MCF 10A (cell line): ENCODE measurements around the gene ZNF292. TPM values are rescaled to one million over a fixed set of nuclear protein-coding genes. Genes with fewer than 3 reads are reported as not detected.

Experiments used
- BruUV-seq: library from RNA; stranded (reverse); fragments of 400-500 nt; replicated peaks from 2 replicates; lab custom pipeline; 2021; lab: Mats Ljungman, UMichigan
- CTCF ChIA-PET: fragments of 300-600 bp; sonication (Branson Sonifier 250); formaldehyde crosslinking; extraction: SDS; loops from one replicate; lab custom pipeline; 2021; ENCODE audit warnings: antibody characterized with exemption, inconsistent platforms; lab: Yijun Ruan, JAX
- POLR2A ChIA-PET: fragments of 300-600, 350-650 bp; sonication (Branson Sonifier 250); formaldehyde crosslinking; extraction: SDS; loops from one replicate; lab custom pipeline; 2020; ENCODE audit warnings: antibody characterized with exemption, inconsistent platforms; lab: Yijun Ruan, JAX
- DNase-seq: peaks from one replicate; pipeline ENCODE4 v3.0.0-alpha.2; 2018; ENCODE audit not compliant: unreplicated experiment
- H3K27ac Mint-ChIP-seq: one replicate; pipeline ENCODE4 v1.8.0; 2022; ENCODE audit warnings: mild to moderate bottlenecking, low read depth, mixed read lengths; ENCODE audit not compliant: unreplicated experiment
- H3K27me3 Mint-ChIP-seq: one replicate; pipeline ENCODE4 v1.8.0; 2022; ENCODE audit warnings: mixed read lengths; ENCODE audit not compliant: insufficient read depth, unreplicated experiment
- H3K36me3 Mint-ChIP-seq: one replicate; pipeline ENCODE4 v1.8.0; 2022; ENCODE audit warnings: mild to moderate bottlenecking, moderate library complexity, mixed read lengths; ENCODE audit not compliant: insufficient read depth, unreplicated experiment
- H3K4me1 Mint-ChIP-seq: one replicate; pipeline ENCODE4 v1.8.0; 2022; ENCODE audit warnings: mixed read lengths; ENCODE audit not compliant: insufficient read depth, unreplicated experiment
- H3K4me3 Mint-ChIP-seq: one replicate; pipeline ENCODE4 v1.8.0; 2022; ENCODE audit warnings: mild to moderate bottlenecking, moderate library complexity, mixed read lengths; ENCODE audit not compliant: unreplicated experiment
- H3K9me3 Mint-ChIP-seq: one replicate; pipeline ENCODE4 v1.8.0; 2022; ENCODE audit warnings: mixed read lengths; ENCODE audit not compliant: unreplicated experiment
- intact Hi-C: fragments of 100-400 bp; cut with micrococcal nuclease; formaldehyde crosslinking; loops from 2 replicates; pipeline ENCODE4 v1.14.1; 2022
- total RNA-seq: library from RNA; stranded (reverse); gene quantifications from 2 replicates; pipeline ENCODE4 v1.2.3, GENCODE V29; 2022
- TF ChIP-seq, protein P1 (sequence below): fragments of 200-600 bp; IDR thresholded peaks from one replicate; pipeline ENCODE4 v1.8.0; 2022; ENCODE audit warnings: antibody characterized with exemption, mild to moderate bottlenecking; ENCODE audit not compliant: unreplicated experiment

The ZNF292 gene
- total RNA-seq, 1 experiment from 2014 or later = 17.1 TPM

- Mint-ChIP-seq H3K4me3 (no peak overlapping the region), H3K27me3 (no peaks in the 10 kb centered on the region), H3K27ac (no peak overlapping the region), H3K9me3 (no peaks in the 10 kb centered on the region), H3K36me3 (no peaks in the 10 kb centered on the region), H3K4me1 (peaks cover 25% of the 10 kb centered on the region)
- ChIA-PET CTCF (no interaction called here), POLR2A (no interaction called here)
- intact Hi-C loops = no loop called here
- DNase-seq = no peak
- no TSS peak for BruUV-seq
- TF ChIP-seq, protein P1, sequence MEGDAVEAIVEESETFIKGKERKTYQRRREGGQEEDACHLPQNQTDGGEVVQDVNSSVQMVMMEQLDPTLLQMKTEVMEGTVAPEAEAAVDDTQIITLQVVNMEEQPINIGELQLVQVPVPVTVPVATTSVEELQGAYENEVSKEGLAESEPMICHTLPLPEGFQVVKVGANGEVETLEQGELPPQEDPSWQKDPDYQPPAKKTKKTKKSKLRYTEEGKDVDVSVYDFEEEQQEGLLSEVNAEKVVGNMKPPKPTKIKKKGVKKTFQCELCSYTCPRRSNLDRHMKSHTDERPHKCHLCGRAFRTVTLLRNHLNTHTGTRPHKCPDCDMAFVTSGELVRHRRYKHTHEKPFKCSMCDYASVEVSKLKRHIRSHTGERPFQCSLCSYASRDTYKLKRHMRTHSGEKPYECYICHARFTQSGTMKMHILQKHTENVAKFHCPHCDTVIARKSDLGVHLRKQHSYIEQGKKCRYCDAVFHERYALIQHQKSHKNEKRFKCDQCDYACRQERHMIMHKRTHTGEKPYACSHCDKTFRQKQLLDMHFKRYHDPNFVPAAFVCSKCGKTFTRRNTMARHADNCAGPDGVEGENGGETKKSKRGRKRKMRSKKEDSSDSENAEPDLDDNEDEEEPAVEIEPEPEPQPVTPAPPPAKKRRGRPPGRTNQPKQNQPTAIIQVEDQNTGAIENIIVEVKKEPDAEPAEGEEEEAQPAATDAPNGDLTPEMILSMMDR = no peak
Measured at GRCh38 chr6:87164506-87164905, 9.1 kb downstream of the ZNF292 start.

DNA sequence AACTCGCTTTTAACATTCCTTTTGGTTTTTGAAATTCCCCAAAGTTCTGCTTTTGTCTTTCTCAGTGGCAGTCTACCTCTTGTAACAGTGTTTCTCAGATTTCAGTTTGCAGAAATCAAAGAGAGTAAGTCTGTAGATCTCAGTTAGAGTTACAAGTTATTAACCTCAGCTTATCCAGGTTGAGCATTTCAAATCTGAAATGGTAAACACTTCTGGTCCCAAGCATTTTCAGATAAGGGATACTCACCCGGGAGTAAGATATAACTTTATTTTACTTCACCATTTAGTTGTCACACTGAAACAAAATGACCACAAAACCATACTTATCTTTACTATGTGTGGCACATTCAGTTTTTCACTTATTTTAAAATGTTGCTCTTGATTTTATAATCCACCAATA lies 9.8 kb downstream of the ZNF292 start:
- ChIA-PET CTCF (interaction anchor here (0.8 kb wide), 1 partner anchor 638 kb away, joined by 7 read pairs; no protein-coding TSS in a partner anchor), POLR2A (interaction anchor here (2.2 kb wide), 1 partner anchor 9 kb away, joined by 12 read pairs; the partner anchor contains the start of gene ZNF292)
- no peaks in the 10 kb centered on the region for H3K9me3 Mint-ChIP-seq
- no peak overlapping the region for H3K4me3 Mint-ChIP-seq
- TF ChIP-seq, protein P1 = no peak
- H3K27ac Mint-ChIP-seq = no peak overlapping the region
- no TSS peak for BruUV-seq
- DNase-seq = no peak
- H3K27me3 Mint-ChIP-seq = no peaks in the 10 kb centered on the region
- peaks cover 25% of the 10 kb centered on the region for H3K4me1 Mint-ChIP-seq
- H3K36me3 Mint-ChIP-seq = peaks cover 6% of the 10 kb centered on the region
- intact Hi-C loops = no loop called here

GRCh38 chr6:87171938-87172633 lies 16.7 kb downstream of the ZNF292 start:
- no peak overlapping the region for H3K27ac Mint-ChIP-seq
- no peak overlapping the region for H3K4me3 Mint-ChIP-seq
- no peaks in the 10 kb centered on the region for H3K9me3 Mint-ChIP-seq
- intact Hi-C loops = no loop called here
- no TSS peak for BruUV-seq
- peaks cover 14% of the 10 kb centered on the region for H3K36me3 Mint-ChIP-seq
- no peak for DNase-seq
- ChIA-PET POLR2A (interaction anchor here (1.6 kb wide), 1 partner anchor 10 kb away, joined by 4 read pairs; no protein-coding TSS in a partner anchor), CTCF (interaction anchor here (0.9 kb wide), 1 partner anchor 40 kb away, joined by 4 read pairs; no protein-coding TSS in a partner anchor)
- no peaks in the 10 kb centered on the region for H3K27me3 Mint-ChIP-seq
- TF ChIP-seq, protein P1 = no peak
- H3K4me1 Mint-ChIP-seq = peaks cover 11% of the 10 kb centered on the region

GRCh38 chr6:87174078-87174579 lies 18.8 kb downstream of the ZNF292 start:
- TF ChIP-seq, protein P1 = no peak
- no peak overlapping the region for H3K4me3 Mint-ChIP-seq
- no peaks in the 10 kb centered on the region for H3K27me3 Mint-ChIP-seq
- BruUV-seq = no TSS peak
- POLR2A ChIA-PET = interaction anchor here (0.8 to 1.3 kb wide), 2 partner anchors 16 to 33 kb away, joined by 3 to 5 read pairs; no protein-coding TSS in a partner anchor
- CTCF ChIA-PET = no interaction called here
- no peaks in the 10 kb centered on the region for H3K9me3 Mint-ChIP-seq
- no peak overlapping the region for H3K27ac Mint-ChIP-seq
- H3K4me1 Mint-ChIP-seq = peaks cover 11% of the 10 kb centered on the region
- H3K36me3 Mint-ChIP-seq = peaks cover 15% of the 10 kb centered on the region
- no peak for DNase-seq
- intact Hi-C loops = no loop called here
